SK-N-SH treated with all-trans-retinoic acid at 6 μM for 48 hours (cell line): ENCODE results near the gene PLEKHA4.

Experiments used
- ATAC-seq: fragments of 200-7000 bp; cut with Tn5 transposase; 3 replicates; pipeline ENCODE4 v1.9.1; 2020; ENCODE audit warnings: mild to moderate bottlenecking, moderate library complexity
- BACH2 ChIP-seq: fragments of 250-450 bp; sonication (Bioruptor Pico); IDR thresholded peaks from 2 replicates; pipeline ENCODE4 v1.9.0; 2021; ENCODE audit warnings: mild to moderate bottlenecking, borderline replicate concordance
- CSDC2 ChIP-seq: fragments of 250-450 bp; sonication (Bioruptor Pico); IDR thresholded peaks from 2 replicates; pipeline ENCODE4 v1.5.0; 2020; ENCODE audit warnings: mild to moderate bottlenecking, moderate library complexity
- ESRRG ChIP-seq: fragments of 250-450 bp; sonication (Bioruptor Pico); IDR thresholded peaks from 2 replicates; pipeline ENCODE4 v1.6.1; 2021; ENCODE audit warnings: mild to moderate bottlenecking
- GLIS3 ChIP-seq: fragments of 250-450 bp; sonication (Bioruptor Pico); IDR thresholded peaks from 2 replicates; pipeline ENCODE4 v1.5.0; 2020; ENCODE audit warnings: mild to moderate bottlenecking, moderate library complexity
- ISL1 ChIP-seq: fragments of 250-450 bp; sonication (Bioruptor Pico); IDR thresholded peaks from 2 replicates; pipeline ENCODE4 v2.1.2; 2022; ENCODE audit warnings: mild to moderate bottlenecking, moderate library complexity
- RARB ChIP-seq: fragments of 250-450 bp; sonication (Bioruptor Pico); IDR thresholded peaks from 2 replicates; pipeline ENCODE4 v1.8.0; 2021; ENCODE audit warnings: mild to moderate bottlenecking, moderate library complexity
- SNAI2 ChIP-seq: fragments of 250-450 bp; sonication (Bioruptor Pico); IDR thresholded peaks from 2 replicates; pipeline ENCODE4 v1.5.0; 2020; ENCODE audit warnings: mild to moderate bottlenecking, moderate library complexity
- TCF4 ChIP-seq: fragments of 250-450 bp; sonication (Bioruptor Pico); IDR thresholded peaks from 2 replicates; pipeline ENCODE4 v1.8.0; 2021; ENCODE audit warnings: mild to moderate bottlenecking, moderate library complexity, borderline replicate concordance
- TOX ChIP-seq: fragments of 250-450 bp; sonication (Bioruptor Pico); IDR thresholded peaks from 2 replicates; pipeline ENCODE4 v1.8.0; 2021; ENCODE audit warnings: mild to moderate bottlenecking, moderate library complexity, borderline replicate concordance
- ZC3H10 ChIP-seq: fragments of 250-450 bp; sonication (Bioruptor Pico); IDR thresholded peaks from 2 replicates; pipeline ENCODE4 v1.5.1; 2021; ENCODE audit warnings: mild to moderate bottlenecking, moderate library complexity
- ZNF70 ChIP-seq: fragments of 450-650 bp; formaldehyde crosslinking; IDR thresholded peaks from 2 replicates; pipeline ENCODE4 v1.5.0; 2020; ENCODE audit warnings: mild to moderate bottlenecking, moderate library complexity
- ZNF8 ChIP-seq: fragments of 450-650 bp; formaldehyde crosslinking; IDR thresholded peaks from 2 replicates; pipeline ENCODE4 v1.5.0; 2020; ENCODE audit warnings: mild to moderate bottlenecking, moderate library complexity
- TF ChIP-seq, protein P1 (sequence below): fragments of 250-450 bp; sonication (Bioruptor Pico); IDR thresholded peaks from 2 replicates; pipeline ENCODE4 v1.8.0; 2020; ENCODE audit warnings: mild to moderate bottlenecking, moderate library complexity, borderline replicate concordance
- TF ChIP-seq, protein P2 (sequence below): fragments of 250-450 bp; sonication (Bioruptor Pico); IDR thresholded peaks from 2 replicates; pipeline ENCODE4 v1.8.0; 2021; ENCODE audit warnings: low read depth, mild to moderate bottlenecking, moderate library complexity, borderline replicate concordance
- TF ChIP-seq, protein P3 (sequence below): fragments of 250-450 bp; sonication (Bioruptor Pico); IDR thresholded peaks from 2 replicates; pipeline ENCODE4 v1.5.1; 2020; ENCODE audit warnings: low read depth, mild to moderate bottlenecking, moderate library complexity
- TF ChIP-seq, protein P4 (sequence below): fragments of 250-450 bp; sonication (Bioruptor Pico); IDR thresholded peaks from 2 replicates; pipeline ENCODE4 v1.5.0; 2020; ENCODE audit warnings: mild to moderate bottlenecking, moderate library complexity

PLEKHA4 gene

GRCh38 chr19:48835734-48836088 lies 32.7 kb downstream of the PLEKHA4 start:
- TF ChIP-seq TOX (CRISPR knock-in tag) (no peak), ESRRG (CRISPR knock-in tag) (no peak), SNAI2 (no peak)
- TF ChIP-seq, protein P1, sequence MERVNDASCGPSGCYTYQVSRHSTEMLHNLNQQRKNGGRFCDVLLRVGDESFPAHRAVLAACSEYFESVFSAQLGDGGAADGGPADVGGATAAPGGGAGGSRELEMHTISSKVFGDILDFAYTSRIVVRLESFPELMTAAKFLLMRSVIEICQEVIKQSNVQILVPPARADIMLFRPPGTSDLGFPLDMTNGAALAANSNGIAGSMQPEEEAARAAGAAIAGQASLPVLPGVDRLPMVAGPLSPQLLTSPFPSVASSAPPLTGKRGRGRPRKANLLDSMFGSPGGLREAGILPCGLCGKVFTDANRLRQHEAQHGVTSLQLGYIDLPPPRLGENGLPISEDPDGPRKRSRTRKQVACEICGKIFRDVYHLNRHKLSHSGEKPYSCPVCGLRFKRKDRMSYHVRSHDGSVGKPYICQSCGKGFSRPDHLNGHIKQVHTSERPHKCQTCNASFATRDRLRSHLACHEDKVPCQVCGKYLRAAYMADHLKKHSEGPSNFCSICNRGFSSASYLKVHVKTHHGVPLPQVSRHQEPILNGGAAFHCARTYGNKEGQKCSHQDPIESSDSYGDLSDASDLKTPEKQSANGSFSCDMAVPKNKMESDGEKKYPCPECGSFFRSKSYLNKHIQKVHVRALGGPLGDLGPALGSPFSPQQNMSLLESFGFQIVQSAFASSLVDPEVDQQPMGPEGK (CRISPR knock-in tag), result no peak
- TF ChIP-seq, protein P2, sequence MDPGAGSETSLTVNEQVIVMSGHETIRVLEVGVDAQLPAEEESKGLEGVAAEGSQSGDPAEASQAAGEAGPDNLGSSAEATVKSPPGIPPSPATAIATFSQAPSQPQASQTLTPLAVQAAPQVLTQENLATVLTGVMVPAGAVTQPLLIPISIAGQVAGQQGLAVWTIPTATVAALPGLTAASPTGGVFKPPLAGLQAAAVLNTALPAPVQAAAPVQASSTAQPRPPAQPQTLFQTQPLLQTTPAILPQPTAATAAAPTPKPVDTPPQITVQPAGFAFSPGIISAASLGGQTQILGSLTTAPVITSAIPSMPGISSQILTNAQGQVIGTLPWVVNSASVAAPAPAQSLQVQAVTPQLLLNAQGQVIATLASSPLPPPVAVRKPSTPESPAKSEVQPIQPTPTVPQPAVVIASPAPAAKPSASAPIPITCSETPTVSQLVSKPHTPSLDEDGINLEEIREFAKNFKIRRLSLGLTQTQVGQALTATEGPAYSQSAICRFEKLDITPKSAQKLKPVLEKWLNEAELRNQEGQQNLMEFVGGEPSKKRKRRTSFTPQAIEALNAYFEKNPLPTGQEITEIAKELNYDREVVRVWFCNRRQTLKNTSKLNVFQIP, result no peak
- peak; percentile 88 for ATAC-seq

DNA sequence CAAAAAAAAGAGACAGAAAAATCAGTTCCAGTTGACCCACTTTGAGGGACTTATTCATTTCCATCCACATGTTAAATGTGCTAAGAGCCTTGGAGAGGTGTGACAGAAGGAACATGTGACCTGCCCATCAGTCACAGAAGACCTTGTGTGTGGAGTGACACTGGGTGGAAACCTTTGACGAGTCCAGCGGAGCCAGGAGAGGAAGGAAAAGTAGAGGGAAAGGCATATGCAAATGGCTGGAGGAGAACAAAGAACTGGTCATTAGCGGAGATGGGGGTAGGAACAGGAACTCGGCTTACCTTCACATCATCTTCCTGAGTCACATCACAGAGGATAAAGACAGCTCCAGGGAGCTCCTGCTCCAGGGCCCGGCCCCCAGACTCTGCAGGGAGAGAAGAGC lies 34.4 kb downstream of the PLEKHA4 start:
- ATAC-seq, result no peak
- TF ChIP-seq, protein P3, sequence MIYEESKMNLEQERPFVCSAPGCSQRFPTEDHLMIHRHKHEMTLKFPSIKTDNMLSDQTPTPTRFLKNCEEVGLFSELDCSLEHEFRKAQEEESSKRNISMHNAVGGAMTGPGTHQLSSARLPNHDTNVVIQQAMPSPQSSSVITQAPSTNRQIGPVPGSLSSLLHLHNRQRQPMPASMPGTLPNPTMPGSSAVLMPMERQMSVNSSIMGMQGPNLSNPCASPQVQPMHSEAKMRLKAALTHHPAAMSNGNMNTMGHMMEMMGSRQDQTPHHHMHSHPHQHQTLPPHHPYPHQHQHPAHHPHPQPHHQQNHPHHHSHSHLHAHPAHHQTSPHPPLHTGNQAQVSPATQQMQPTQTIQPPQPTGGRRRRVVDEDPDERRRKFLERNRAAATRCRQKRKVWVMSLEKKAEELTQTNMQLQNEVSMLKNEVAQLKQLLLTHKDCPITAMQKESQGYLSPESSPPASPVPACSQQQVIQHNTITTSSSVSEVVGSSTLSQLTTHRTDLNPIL (CRISPR knock-in tag), result no peak
- no peak for TF ChIP-seq CSDC2 (CRISPR knock-in tag)
- no peak for TF ChIP-seq ISL1
- TF ChIP-seq SNAI2, result no peak
- TF ChIP-seq, protein P1 (CRISPR knock-in tag), result no peak
- TF ChIP-seq GLIS3 (CRISPR knock-in tag), result no peak
- TF ChIP-seq, protein P2, result no peak
- TF ChIP-seq ESRRG (CRISPR knock-in tag), result no peak
- no peak for TF ChIP-seq TOX (CRISPR knock-in tag)
- TF ChIP-seq ZC3H10 (CRISPR knock-in tag), result no peak
- no peak for TF ChIP-seq TCF4 (CRISPR knock-in tag)
- no peak for TF ChIP-seq ZNF70 (CRISPR knock-in tag)
- TF ChIP-seq BACH2 (CRISPR knock-in tag), result no peak
- TF ChIP-seq, protein P4, sequence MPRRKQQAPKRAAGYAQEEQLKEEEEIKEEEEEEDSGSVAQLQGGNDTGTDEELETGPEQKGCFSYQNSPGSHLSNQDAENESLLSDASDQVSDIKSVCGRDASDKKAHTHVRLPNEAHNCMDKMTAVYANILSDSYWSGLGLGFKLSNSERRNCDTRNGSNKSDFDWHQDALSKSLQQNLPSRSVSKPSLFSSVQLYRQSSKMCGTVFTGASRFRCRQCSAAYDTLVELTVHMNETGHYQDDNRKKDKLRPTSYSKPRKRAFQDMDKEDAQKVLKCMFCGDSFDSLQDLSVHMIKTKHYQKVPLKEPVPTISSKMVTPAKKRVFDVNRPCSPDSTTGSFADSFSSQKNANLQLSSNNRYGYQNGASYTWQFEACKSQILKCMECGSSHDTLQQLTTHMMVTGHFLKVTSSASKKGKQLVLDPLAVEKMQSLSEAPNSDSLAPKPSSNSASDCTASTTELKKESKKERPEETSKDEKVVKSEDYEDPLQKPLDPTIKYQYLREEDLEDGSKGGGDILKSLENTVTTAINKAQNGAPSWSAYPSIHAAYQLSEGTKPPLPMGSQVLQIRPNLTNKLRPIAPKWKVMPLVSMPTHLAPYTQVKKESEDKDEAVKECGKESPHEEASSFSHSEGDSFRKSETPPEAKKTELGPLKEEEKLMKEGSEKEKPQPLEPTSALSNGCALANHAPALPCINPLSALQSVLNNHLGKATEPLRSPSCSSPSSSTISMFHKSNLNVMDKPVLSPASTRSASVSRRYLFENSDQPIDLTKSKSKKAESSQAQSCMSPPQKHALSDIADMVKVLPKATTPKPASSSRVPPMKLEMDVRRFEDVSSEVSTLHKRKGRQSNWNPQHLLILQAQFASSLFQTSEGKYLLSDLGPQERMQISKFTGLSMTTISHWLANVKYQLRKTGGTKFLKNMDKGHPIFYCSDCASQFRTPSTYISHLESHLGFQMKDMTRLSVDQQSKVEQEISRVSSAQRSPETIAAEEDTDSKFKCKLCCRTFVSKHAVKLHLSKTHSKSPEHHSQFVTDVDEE (CRISPR knock-in tag), result no peak

- TF ChIP-seq SNAI2 (no peak), GLIS3 (CRISPR knock-in tag) (no peak), ZC3H10 (CRISPR knock-in tag) (no peak), ZNF8 (CRISPR knock-in tag) (no peak), RARB (CRISPR knock-in tag) (no peak)
- TF ChIP-seq, protein P4 (CRISPR knock-in tag), result no peak
- TF ChIP-seq, all 23 proteins: peak for 0
- no peak for ATAC-seq
Measured at GRCh38 chr19:48833049-48833448, 35.4 kb downstream of the PLEKHA4 start.
